Astrocyte (in vitro differentiated cells and primary cell): Measurements from ENCODE around the gene POU2F2.

ENCODE experiments used
- CTCF ChIP-seq: IDR thresholded peaks from 2 replicates; pipeline ENCODE4 v1.5.1; 2011; ENCODE audit warnings: low read depth, mild to moderate bottlenecking, inconsistent platforms, low read length, moderate library complexity; ENCODE audit not compliant: insufficient read depth
- EZH2 ChIP-seq: IDR thresholded peaks from 2 replicates; pipeline ENCODE4 v1.6.1; 2012; ENCODE audit warnings: mild to moderate bottlenecking, low read length, inconsistent platforms; ENCODE audit not compliant: insufficient read depth

GRCh38 chr19:42156571-42156970, 24.3 kb upstream of the POU2F2 start:
- TF ChIP-seq CTCF (no peak), EZH2 (no peak)
